ENCODE data around the gene GPR142.

GPR142 gene

GRCh38 chr17:74410001-74410443 lies 42.7 kb downstream of the GPR142 start:
- H3K4me3 ChIP-seq (ENCODE audit: low read depth, low read length): no peak overlapping the region
- DNase-seq (ENCODE audit: low read depth): no peak
- TF ChIP-seq CTCF (IDR thresholded peaks at IDR 0.05; ENCODE audit: control insufficient read depth, extremely low read depth, insufficient read depth): no peak

- no peak for DNase-seq (ENCODE audit: low read depth)
- TF ChIP-seq CTCF (IDR thresholded peaks at IDR 0.05; ENCODE audit: control insufficient read depth, extremely low read depth, insufficient read depth): no peak
- H3K4me3 ChIP-seq (ENCODE audit: low read depth, low read length): no peak overlapping the region
Observed at GRCh38 chr17:74412581-74412980, 45.3 kb downstream of the GPR142 start.

GRCh38 chr17:74413491-74413890 lies 46.2 kb downstream of the GPR142 start:
- TF ChIP-seq CTCF (IDR thresholded peaks at IDR 0.05; ENCODE audit: control insufficient read depth, extremely low read depth, insufficient read depth): no peak
- no peak overlapping the region for H3K4me3 ChIP-seq (ENCODE audit: low read depth, low read length)
- no peak for DNase-seq (ENCODE audit: low read depth)

GRCh38 chr17:74414510-74414909 lies 47.2 kb downstream of the GPR142 start:
- no peak overlapping the region for H3K4me3 ChIP-seq (ENCODE audit: low read depth, low read length)
- no peak for TF ChIP-seq CTCF (IDR thresholded peaks at IDR 0.05; ENCODE audit: control insufficient read depth, extremely low read depth, insufficient read depth)
- no peak for DNase-seq (ENCODE audit: low read depth)

- no peak for DNase-seq (ENCODE audit: low read depth)
- no peak overlapping the region for H3K4me3 ChIP-seq (ENCODE audit: low read depth, low read length)
- TF ChIP-seq CTCF (IDR thresholded peaks at IDR 0.05; ENCODE audit: control insufficient read depth, extremely low read depth, insufficient read depth): no peak
Observed at GRCh38 chr17:74415608-74416396, 48.5 kb downstream of the GPR142 start.

- DNase-seq (ENCODE audit: low read depth): no peak
- no peak overlapping the region for H3K4me3 ChIP-seq (ENCODE audit: low read depth, low read length)
- no peak for TF ChIP-seq CTCF (IDR thresholded peaks at IDR 0.05; ENCODE audit: control insufficient read depth, extremely low read depth, insufficient read depth)
Observed at GRCh38 chr17:74417178-74418045, 50.1 kb downstream of the GPR142 start.

All from LNCaP clone FGC (cell line).